NCI-H146 treated with DMSO at 0.1 percent for 48 hours (cell line): ENCODE data around the gene SYNPO.

Source experiments
- DNase-seq: peaks from one replicate; lab custom pipeline; 2025; ENCODE audit not compliant: unreplicated experiment; lab: John Stamatoyannopoulos, UW

SYNPO gene

DNA sequence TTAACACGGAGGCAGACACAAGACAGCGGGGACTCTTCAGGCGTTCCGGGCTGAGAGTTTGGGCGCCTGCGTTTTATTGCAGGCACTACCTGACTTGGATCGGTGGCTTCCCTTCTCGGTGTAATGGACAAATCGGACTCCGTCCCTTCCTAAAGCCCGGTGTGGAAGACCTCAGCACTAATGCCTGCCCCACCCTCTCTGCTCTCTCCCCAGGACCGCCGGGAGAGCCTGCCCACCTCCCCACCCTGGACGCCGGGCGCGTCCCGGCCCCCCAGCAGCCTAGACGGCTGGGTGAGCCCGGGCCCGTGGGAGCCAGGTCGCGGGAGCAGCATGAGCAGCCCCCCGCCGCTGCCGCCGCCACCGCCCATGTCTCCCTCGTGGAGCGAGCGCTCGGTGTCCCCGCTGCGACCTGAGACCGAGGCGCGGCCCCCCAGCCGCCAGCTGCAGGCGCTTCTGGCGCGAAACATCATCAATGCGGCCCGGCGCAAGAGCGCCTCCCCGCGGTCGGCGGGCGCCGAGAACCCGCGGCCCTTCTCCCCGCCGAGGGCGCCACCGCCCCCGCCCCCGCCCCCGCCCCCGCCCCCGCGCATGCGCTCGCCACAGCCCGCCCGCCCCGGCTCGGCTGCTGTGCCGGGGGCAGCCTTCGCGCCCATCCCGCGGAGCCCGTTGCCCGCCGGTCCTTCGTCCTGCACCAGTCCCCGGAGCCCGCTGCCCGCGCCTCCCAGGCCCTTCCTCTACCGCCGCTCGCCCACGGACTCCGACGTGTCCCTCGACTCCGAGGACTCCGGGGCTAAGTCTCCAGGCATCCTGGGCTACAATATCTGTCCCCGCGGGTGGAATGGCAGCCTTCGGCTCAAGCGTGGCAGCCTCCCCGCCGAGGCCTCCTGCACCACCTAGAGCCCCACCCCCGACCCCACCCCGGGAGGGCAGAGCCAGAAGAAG lies 16.0 kb downstream of the SYNPO start:
- DNase-seq = peak; percentile 3

DNA sequence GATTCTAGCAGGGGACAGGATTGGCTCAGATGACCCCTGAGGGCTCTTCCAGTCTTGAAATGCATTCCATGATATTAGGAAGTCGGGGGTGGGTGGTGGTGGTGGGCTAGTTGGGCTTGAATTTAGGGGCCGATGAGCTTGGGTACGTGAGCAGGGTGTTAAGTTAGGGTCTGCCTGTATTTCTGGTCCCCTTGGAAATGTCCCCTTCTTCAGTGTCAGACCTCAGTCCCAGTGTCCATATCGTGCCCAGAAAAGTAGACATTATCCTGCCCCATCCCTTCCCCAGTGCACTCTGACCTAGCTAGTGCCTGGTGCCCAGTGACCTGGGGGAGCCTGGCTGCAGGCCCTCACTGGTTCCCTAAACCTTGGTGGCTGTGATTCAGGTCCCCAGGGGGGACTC lies 17.7 kb downstream of the SYNPO start:
- no peak for DNase-seq

DNA sequence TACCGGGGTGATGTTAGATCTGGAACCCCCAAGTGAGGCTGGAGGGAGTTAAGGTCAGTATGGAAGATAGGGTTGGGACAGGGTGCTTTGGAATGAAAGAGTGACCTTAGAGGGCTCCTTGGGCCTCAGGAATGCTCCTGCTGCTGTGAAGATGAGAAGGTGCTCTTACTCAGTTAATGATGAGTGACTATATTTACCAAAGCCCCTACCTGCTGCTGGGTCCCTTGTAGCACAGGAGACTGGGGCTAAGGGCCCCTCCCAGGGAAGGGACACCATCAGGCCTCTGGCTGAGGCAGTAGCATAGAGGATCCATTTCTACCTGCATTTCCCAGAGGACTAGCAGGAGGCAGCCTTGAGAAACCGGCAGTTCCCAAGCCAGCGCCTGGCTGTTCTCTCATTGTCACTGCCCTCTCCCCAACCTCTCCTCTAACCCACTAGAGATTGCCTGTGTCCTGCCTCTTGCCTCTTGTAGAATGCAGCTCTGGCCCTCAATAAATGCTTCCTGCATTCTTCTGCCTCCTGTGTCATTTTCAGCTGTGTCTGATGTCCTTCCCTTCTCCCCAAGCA lies 18.3 kb downstream of the SYNPO start:
- no peak for DNase-seq

DNA sequence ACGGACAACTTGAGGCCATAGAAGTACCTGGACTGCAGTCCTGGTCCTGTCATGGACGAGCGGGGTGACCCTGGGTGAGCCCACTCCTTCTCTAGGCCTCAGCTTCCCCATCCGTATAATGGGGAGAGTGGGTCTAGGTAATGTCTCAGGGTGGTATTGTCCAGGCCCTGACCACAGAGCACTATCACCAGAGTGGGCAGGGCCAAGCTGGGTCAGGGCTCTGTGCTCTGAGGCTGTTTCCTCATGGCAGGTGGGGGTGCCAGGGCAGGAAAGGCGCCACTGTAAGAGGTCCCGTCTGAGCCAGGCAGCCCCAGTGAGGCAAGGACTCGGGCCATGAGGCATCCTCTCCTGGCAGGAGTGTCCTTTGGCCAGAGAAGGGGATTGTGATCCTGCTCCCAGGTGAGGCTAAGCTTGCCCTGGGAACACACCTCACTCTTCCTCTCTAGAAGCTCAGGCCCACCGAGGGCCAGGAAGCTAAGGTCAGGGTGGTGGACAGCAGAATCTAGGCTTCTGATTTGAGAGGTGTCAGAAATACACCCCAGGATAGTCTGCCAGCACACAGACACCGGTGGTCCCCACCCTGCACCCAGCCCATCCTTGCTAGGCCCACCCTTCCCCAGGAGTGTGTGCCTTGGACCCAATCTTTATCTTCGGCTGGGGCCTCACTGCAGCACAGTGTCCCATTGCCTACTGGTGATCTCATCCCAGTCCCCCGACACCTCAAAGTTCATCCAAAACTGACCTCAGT lies 19.1 kb downstream of the SYNPO start:
- DNase-seq = no peak

DNA sequence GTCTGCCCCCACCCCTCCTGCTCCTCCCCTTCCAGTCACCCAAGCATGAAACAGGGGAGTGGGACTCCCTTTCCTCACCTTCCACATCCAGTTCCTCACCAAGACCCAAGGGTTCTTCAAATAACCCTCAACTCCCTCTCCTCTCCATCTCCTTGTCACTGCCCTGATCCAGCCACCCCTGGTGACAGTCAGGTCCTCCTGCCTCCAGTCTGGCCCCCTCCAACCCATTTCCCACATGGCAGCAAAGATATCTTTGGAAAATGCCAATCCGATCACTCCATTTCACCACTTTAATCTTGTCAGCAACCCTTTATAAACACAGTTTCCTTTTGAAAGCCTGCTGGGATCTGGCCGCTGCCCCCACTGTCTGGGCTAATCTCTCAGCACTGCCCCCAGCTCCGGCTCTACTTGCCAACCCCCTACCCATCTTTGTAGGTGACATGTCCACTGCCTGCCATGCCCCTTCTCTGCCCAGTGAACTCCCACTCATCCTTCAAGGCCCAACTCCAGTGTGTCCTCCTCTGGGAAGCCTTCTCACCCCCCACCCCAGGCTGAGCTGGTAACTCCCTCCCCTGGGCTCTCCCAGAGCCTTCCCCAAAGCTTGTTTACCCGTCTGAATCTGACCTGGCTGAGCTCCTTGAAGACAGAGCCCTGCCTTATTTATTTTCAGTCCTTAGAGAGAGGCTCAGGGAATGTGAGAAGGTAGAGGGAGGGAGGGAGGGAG lies 19.8 kb downstream of the SYNPO start:
- DNase-seq = no peak

DNA sequence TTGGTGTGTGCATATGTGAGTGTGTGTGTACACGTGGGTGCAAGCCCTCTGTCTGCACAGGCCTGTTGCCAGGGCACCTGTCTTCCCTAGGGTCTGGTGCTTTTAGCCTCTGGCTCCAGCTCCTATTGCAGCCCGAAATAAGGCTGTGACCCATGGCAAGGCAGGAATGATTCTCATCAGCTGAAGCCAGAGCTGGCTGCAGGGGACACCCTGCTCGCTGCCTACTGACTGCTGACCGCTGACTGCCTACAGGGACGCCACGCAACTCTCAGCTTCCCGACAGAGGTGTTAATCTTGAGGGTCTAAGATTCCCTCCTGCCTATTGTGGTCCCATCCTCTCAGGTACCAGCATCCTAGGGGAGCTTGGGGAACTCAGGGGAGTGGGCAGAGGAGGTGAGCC lies 20.6 kb downstream of the SYNPO start, which contains the start of gene MYOZ3:
Gene MYOZ3, plus strand, starts transcription at position 166 of the 400 bp plus-strand sequence. CDS start 1,691 bp downstream, outside the sequence.
- no peak for DNase-seq

DNA sequence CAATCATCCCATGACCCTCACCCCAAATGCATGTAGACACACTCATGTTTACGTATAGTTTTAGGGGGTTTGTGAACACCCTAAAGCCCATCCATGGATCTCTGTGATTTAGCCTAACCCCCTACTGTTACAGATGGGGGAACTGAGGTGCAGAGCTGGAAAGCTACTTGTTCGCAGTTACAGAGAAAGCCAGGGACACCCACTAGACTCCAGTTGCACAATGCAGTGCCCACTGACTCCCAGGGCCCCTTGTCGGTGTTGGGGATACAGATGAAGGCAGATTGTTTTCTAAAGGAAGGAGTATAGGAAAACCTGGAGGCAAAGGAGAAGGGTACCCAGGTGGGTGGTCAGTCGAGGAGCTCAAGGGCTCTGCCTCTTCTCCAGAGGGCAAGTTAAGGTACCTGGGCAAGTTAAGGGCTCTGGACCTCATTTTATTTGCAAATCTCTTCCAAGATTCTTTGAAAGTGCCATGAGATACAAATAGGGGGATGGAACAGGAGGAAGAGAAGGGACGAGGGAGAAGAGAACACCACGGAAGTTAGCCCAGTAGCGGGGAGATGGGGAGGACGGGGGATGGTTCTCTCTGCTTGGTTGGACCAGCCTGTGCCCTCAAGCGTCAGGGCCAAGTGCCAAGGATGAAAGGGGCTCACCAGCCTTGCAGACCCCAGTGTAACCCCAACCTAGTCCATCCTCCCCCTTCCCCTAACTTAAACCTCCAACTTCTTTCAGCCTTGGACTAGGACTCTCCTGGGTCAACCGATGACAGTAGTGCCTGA lies 21.5 kb downstream of the SYNPO start:
- DNase-seq = no peak

DNA sequence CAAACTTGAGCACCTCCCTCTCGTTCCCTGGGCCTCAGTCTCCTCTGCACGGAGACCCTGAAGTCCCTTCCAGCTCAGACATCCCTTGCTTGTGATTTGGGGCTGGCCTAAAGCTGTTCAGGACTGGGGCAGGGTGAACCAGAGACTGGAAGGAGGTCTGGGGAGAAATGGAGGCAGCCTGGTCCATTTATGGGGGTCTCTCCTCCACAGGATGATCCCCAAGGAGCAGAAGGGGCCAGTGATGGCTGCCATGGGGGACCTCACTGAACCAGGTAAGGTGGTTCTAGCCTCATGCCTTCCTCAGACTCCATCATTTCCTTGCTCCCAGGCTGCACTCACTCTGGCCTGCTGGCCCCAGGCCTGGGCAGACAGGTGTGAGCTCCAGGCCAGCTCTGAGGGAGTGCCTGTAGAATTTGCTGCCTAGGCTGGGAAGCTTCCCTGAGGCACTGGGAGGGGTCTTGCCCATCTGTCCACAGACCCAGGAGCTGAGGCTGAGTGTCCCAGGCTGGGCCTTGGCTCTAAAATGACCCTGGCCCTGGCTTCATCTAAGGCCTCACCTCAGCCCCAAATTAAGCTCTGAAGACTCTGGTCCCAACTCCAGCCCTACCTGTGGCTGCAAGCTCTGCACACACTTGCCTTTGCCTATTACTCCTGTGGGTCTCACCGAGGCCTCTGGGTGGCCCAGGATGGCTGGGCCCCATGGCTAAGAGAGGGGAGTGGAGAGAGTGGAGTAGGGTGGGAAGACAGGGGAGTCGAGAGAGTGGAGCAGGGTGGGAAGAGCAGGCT lies 22.5 kb downstream of the SYNPO start:
- no peak for DNase-seq

DNA sequence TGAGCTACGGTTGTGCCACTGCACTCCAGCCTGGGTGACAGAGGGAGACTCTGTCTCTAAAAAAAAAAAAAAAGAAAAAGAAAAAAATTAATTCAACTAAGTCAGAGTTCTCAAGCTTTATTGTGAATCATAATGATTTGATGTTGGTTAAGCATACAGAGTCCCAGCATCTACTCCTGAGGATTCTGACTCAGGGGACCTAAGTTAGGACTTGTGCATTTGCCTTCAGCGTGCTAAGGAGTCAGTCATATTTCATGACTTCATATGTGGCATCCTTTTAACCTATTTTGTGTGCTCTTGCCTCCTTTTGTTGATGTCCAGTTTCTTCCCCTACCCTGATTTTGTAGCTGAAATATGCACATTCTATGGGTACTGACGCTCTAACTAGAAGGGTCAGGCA lies 23.5 kb downstream of the SYNPO start:
- no peak for DNase-seq

DNA sequence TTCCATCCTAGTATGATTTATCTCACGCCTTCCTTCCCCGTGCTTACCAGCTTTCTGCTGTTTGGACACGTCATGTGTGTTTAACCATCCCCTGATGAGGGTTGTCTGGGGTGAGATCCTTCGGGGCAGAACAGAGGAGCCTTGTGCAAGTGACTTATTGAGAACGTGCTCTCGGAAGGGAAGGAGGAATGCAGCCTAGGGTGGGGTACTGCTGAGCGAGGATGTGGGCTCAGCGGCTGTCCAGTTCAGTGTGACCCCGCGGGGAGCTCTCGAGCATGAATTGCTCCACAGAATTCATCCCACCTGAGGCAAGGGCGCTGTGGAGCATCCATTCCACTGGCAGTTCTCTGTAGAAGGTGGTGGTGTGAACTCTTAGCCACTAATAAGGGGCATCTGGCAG lies 24.6 kb downstream of the SYNPO start:
- no peak for DNase-seq

DNA sequence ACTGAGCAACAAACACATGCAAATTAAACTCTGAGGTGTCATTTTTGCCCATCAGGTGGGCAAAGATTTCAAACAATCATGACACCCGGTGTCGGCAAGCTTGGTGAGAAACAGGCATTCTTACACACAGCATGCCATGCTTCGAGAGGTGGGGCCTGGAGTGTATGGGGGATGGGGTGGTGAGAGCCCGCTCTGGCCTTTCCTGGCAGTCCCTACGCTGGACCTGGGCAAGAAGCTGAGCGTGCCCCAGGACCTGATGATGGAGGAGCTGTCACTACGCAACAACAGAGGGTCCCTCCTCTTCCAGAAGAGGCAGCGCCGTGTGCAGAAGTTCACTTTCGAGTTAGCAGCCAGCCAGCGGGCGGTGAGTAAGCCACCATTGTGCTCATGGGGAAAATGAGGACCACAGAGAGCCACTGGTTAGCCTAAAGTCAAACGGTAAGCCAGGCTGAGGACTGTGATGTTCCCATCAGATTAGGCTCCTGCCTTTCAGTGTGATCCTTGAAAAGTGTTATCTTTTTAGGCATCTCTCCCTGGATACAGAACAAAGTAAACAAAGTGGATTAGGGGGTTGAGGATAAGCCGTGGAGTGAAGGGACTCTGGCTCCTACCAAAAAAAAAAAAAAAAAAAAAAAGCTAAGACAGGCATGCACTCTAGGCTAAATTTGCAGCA lies 30.0 kb downstream of the SYNPO start:
- DNase-seq = no peak

DNA sequence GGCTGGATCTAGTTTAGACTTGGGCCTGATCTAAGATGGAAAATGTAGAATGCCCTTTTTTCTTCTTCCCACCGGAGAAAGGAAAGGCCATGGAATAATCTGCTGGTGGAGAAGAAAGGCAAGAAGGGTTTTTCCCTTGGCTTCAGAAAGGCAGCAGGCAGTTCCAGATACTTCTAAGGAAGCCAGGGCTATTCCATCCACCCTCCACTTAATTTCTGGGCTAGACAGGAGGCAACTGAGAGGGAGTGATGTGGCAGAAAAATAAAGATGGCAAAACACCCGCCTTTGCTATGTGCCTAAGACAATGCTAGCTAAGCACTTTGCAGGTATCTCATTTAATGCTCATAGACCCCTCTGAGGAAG lies 30.5 kb downstream of the SYNPO start:
- DNase-seq = no peak

DNA sequence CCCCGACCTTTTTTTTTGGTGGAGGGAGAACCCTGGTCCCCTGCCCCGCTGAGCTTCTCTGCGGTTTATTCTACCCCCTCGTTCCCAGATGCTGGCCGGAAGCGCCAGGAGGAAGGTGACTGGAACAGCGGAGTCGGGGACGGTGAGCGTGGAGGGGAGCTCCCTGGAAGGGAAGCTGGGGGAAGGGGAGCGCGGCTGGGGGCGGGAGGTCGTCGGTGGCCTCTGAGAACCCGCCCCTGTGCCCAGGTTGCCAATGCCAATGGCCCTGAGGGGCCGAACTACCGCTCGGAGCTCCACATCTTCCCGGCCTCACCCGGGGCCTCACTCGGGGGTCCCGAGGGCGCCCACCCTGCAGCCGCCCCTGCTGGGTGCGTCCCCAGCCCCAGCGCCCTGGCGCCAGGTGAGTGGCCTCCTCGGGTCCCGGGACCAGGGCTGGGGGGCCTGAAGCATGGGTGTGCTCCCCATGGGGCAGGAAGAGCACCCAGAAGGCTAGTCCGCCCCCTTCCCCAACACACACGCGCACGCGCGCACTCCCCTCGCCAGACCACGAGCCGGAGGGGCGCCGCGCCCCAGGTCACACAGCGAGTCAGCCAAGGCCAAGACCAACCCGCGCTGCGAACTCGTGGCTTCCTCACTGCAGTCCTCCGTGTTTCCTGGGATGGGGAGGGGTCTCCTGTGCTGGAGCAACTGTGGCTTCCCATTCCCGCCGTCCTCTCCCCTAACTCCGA lies 31.2 kb downstream of the SYNPO start:
- DNase-seq = no peak

DNA sequence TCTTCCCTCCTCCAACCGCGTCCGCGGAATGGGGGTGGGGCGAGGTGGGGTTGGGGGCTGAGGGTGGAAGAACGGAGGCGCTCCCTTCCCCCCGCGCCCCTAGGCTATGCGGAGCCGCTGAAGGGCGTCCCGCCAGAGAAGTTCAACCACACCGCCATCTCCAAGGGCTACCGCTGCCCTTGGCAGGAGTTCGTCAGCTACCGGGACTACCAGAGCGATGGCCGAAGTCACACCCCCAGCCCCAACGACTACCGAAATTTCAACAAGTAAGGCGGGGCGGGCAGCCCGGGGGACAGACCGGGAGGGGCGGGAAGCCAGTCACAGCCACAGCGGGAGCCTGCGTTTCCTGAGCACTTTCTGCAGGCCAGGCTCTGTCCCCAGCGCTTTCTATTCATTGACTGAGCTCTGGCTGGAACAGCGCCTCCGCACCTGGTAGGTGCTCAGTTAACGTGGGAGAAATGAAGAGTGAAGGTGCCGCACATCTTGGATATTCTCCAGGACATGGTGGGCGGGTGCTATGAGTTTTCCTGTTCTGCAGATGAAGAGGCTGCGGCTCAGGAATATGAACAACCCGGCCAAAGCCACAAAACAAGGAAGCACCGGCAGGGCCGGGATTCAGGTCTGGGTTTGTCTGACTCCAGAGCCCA lies 31.9 kb downstream of the SYNPO start:
- DNase-seq = peak; percentile 15

DNA sequence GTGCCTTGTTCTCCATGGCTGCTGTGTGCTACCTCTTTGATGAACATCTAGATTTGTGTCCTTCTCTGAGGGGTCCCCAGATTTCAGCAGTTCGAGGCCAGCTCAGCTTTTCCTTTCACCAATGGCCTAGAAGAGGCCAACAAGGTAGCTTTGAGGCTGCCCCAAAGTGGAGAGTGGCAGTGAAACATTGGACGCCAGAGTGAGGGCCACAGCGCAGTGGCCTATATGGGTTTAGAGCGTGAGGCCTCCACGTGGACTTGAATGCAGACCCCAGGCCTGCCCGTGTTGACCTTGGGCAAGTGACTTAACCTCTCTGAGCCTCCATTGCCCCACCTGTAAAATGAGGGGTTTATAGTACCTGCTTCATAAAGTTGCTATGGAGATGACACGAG lies 32.4 kb downstream of the SYNPO start:
- no peak for DNase-seq

DNA sequence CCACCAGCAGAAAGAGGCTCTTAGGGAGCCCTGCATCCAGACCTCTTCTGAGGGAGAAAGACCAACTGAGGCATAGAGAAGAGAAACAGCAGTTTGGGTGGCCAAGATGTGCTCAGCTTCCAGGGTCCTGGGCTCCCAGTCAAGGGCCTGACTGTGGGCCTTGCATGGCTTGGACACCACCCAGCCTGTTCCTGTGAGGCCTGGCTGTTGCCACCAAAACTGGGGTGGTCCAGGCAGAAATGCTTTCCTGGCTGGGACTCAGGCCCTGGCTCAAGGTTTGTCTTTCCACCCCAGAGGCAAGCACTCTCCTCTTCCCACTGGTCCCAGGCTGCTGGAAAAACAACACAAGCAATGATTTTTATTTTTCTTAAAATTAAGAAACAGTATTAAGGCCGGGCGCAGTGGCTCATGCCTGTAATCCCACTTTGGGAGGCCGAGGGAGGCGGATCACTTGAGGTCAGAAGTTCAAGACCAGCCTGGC lies 33.9 kb downstream of the SYNPO start:
- DNase-seq = no peak

DNA sequence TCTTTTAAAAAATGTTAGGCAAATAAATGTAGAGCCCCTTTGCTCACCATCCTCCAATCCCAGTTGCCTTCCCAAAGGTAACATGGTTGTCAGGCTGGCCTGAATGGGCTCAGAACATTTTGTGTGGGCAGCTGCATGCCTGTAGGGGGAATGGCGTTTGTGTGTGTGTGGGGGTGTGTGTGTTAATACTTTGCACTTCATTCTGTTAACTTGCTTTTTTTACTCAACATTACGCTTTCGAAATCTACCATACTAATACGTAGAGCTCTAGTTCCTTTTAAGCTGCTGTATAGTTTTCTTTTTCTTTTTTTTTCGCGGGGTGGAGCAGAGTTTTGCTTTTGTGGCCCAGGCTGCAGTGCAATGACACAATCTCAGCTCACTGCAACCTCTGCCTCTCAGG lies 34.6 kb downstream of the SYNPO start:
- no peak for DNase-seq

DNA sequence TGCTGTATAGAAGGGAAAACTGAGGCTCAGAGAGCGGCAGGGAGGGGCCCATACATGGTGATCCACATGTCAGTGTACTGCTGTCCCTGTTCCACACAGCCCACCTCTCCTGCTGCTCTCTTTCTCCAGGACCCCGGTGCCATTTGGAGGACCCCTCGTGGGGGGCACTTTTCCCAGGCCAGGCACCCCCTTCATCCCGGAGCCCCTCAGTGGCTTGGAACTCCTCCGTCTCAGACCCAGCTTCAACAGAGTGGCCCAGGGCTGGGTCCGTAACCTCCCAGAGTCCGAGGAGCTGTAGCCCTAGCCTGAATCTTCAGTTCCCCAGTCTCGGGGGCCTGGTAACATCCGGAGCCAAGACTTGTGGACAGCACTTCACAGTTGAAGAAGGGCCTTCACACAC lies 36.1 kb downstream of the SYNPO start:
- DNase-seq = no peak
